ENCODE results near the gene ANXA10. TPM values are rescaled to one million over a fixed set of nuclear protein-coding genes. Genes with fewer than 3 reads are reported as not detected.
"Not testable (repeated sequence)": the region's sequence is repeated elsewhere in the genome, so short reads cannot be mapped to it uniquely, and the experiment has no call there.

ANXA10 gene
- total and polyA plus RNA-seq, 4 donors: not detected

DNA sequence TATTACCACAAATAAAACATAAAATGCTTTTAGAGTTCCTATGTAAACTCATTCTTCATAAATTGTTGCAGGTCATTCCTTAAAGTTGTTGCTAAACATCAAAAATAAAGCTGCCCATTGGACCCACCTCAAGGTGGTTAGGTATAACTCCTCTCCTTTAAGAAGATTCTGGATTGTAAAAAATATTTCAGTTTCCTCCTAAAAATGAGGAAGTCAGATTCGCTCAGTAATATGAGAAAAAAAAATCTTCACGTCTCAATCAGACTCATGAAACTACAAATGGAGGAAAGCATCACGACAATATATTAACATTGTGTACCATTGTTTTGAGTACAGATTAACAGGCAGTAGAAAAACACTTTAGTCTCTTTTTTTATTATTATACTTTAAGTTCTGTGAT lies 120.3 kb downstream of the ANXA10 start:
- no peak for DNase-seq (ENCODE audit: low read depth in 4 of 6, low spot score in 6 of 6)
- Histone ChIP-seq H3K4me1 (ENCODE audit: control insufficient read depth, insufficient read depth, low read length) (no peaks in the 10 kb centered on the region), H3K36me3 (ENCODE audit: control insufficient read depth, insufficient read depth, low read length) (no peaks in the 10 kb centered on the region), H3K27ac (ENCODE audit: low read depth, low read length) (no peak overlapping the region), H3K27me3 (ENCODE audit: control insufficient read depth, insufficient read depth, low read length) (no peaks in the 10 kb centered on the region), H3K4me3 (ENCODE audit: low read depth, low read length) (no peak overlapping the region), H3K9me3 (ENCODE audit: control insufficient read depth, insufficient read depth, low read length) (no peaks in the 10 kb centered on the region)
- WGBS (ENCODE audit: insufficient coverage): no CpG with 5 or more reads among the region's 3 CpGs

DNA sequence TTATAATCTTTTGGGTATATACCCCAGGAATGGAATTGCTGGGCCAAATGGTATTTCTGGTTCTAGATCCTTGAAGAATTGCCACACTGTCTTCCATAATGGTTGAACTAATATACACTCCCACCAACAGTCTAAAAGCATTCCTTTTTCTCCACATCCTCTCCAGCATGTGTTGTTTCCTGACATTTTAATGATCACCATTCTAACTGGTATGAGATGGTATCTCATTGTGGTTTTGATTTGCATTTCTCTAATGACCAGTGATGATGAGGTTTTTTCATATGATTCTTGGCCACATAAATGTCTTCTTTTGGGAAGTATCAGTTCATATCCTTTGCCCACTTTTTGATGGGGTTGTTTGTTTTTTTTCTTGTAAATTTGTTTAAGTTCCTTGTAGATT lies 121.2 kb downstream of the ANXA10 start:
- H3K27ac ChIP-seq (ENCODE audit: low read depth, low read length); DNase-seq (ENCODE audit: low read depth in 4 of 6, low spot score in 6 of 6); H3K4me3 ChIP-seq (ENCODE audit: low read depth, low read length); H3K36me3 ChIP-seq (ENCODE audit: control insufficient read depth, insufficient read depth, low read length); H3K4me1 ChIP-seq (ENCODE audit: control insufficient read depth, insufficient read depth, low read length); H3K9me3 ChIP-seq (ENCODE audit: control insufficient read depth, insufficient read depth, low read length); H3K27me3 ChIP-seq (ENCODE audit: control insufficient read depth, insufficient read depth, low read length): not testable (repeated sequence)

DNA sequence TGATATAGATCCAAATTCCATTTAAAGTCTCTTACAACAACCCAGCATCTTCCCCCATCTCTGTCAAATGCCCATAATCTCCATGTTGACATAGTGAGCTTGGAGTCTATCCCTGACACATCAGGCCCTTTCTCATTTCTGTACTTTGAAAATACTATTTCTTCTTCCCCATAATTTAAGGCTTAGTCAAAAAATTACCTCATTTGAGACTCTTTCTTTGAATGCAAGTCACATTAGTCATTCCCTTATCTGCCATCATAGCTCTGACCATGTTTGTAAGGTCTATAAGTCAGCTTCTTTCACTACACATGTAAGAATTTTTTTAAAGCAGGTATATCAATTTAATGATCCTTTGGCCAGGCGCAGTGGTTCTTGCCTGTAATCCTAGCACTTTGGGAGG lies 126.3 kb downstream of the ANXA10 start:
- no peak overlapping the region for H3K4me3 ChIP-seq (ENCODE audit: low read depth, low read length)
- no peaks in the 10 kb centered on the region for H3K9me3 ChIP-seq (ENCODE audit: control insufficient read depth, insufficient read depth, low read length)
- H3K4me1 ChIP-seq (ENCODE audit: control insufficient read depth, insufficient read depth, low read length): no peaks in the 10 kb centered on the region
- no peaks in the 10 kb centered on the region for H3K27me3 ChIP-seq (ENCODE audit: control insufficient read depth, insufficient read depth, low read length)
- no peak for DNase-seq (ENCODE audit: low read depth in 4 of 6, low spot score in 6 of 6)
- WGBS (ENCODE audit: insufficient coverage): no CpG with 5 or more reads among the region's 1 CpG
- no peaks in the 10 kb centered on the region for H3K36me3 ChIP-seq (ENCODE audit: control insufficient read depth, insufficient read depth, low read length)
- no peak overlapping the region for H3K27ac ChIP-seq (ENCODE audit: low read depth, low read length)

DNA sequence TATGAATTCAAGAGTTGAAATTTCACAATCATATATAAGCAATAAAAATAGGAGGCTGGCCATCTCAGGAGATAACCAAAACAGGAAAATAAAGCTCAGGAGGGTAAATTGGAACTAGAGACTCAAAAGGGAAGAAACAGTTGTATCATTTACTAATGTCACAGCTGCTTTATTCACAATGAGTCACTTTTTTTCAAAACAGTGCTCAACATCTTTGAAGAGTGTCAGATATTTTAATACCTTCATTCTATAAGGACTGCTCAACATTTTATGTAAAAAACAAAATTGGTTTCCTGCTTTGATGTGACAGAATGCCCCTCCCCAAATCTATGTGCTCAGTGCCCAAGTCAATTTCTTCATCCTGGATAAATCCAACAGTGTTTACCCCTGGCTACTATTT lies 128.6 kb downstream of the ANXA10 start:
- Histone ChIP-seq H3K27ac (ENCODE audit: low read depth, low read length) (no peak overlapping the region), H3K4me1 (ENCODE audit: control insufficient read depth, insufficient read depth, low read length) (no peaks in the 10 kb centered on the region), H3K27me3 (ENCODE audit: control insufficient read depth, insufficient read depth, low read length) (no peaks in the 10 kb centered on the region), H3K36me3 (ENCODE audit: control insufficient read depth, insufficient read depth, low read length) (no peaks in the 10 kb centered on the region), H3K9me3 (ENCODE audit: control insufficient read depth, insufficient read depth, low read length) (no peaks in the 10 kb centered on the region), H3K4me3 (ENCODE audit: low read depth, low read length) (no peak overlapping the region)
- no peak for DNase-seq (ENCODE audit: low read depth in 4 of 6, low spot score in 6 of 6)

DNA sequence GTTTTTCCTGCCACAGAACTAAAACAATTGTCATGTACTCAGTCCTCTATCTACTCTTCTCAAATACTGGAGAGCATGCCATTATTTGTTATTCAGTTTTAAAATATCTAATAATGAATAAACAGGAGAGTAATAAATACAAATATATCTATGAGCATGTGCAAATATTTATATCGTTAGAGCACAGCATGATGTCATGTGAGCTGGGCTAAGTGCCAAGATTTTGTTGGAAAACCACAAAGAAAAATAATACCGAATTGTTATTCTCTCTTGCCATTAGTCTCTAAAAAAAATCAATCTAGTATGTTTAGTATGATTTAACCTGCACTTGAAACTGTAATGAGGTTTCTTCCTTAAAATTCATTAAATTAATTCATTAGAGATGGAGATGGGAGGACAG lies 129.0 kb downstream of the ANXA10 start:
- peak in 1 of 6 donors; percentile 4 for DNase-seq (ENCODE audit: low read depth in 4 of 6, low spot score in 6 of 6)

More for the DNA sequence above, 129.0 kb downstream of the ANXA10 start:
- no peaks in the 10 kb centered on the region for H3K9me3 ChIP-seq (ENCODE audit: control insufficient read depth, insufficient read depth, low read length)
- H3K36me3 ChIP-seq (ENCODE audit: control insufficient read depth, insufficient read depth, low read length): no peaks in the 10 kb centered on the region
- no peak overlapping the region for H3K4me3 ChIP-seq (ENCODE audit: low read depth, low read length)
- H3K27ac ChIP-seq (ENCODE audit: low read depth, low read length): no peak overlapping the region
- H3K4me1 ChIP-seq (ENCODE audit: control insufficient read depth, insufficient read depth, low read length): no peaks in the 10 kb centered on the region
- WGBS (ENCODE audit: insufficient coverage): no CpG with 5 or more reads among the region's 2 CpGs
- H3K27me3 ChIP-seq (ENCODE audit: control insufficient read depth, insufficient read depth, low read length): no peaks in the 10 kb centered on the region

Other genes starting within 250 kb of the ANXA10 start
- 10 to 100 TPM; 28.0 to 29.3 TPM for gene DDX60, start 226.2 kb downstream of the ANXA10 start, total RNA-seq
- 1 to 10 TPM; 3.6 to 5.6 TPM for gene DDX60, start 226.2 kb downstream of the ANXA10 start, polyA plus RNA-seq (ENCODE audit: insufficient read length in 2 of 2)